K562 (cell line): ENCODE measurements around the gene NR3C1. TPM values are rescaled to one million over a fixed set of nuclear protein-coding genes. Genes with fewer than 3 reads are reported as not detected.

ENCODE experiments used
- ATAC-seq: fragments of 200-7000 bp; cut with Tn5 transposase; 3 replicates; pipeline ENCODE4 v1.9.1; 2020; ENCODE audit warnings: moderate library complexity
- BruUV-seq: library from RNA; stranded (reverse); fragments of 400-500 nt; replicated peaks from 2 replicates; lab custom pipeline; 2021; lab: Mats Ljungman, UMichigan
- CTCF ChIA-PET: fragments of 300-600 bp; formaldehyde crosslinking; extraction: SDS; loops from one replicate; lab custom pipeline; 2021; ENCODE audit warnings: low intra/inter-chr PET ratio; lab: Yijun Ruan, JAX
- POLR2A ChIA-PET: fragments of 300-600, 350-650 bp; sonication (Branson Sonifier 250); formaldehyde crosslinking; extraction: SDS; loops from one replicate; lab custom pipeline; 2021; ENCODE audit warnings: antibody characterized with exemption, inconsistent platforms; lab: Yijun Ruan, JAX
- DNase-seq, 4 experiments: peaks; one replicate each; pipeline versions ENCODE4 v3.0.0 to v3.0.0-alpha.2; 2011 to 2018; ENCODE audit warnings: low spot score in 3 of 4, mixed read lengths in 3 of 4; ENCODE audit errors: extremely low read depth in 1 of 4
- FAIRE-seq: peaks from 2 replicates; lab custom pipeline; 2011; peaks lifted over from hg19 to GRCh38; lab: Jason Lieb, UNC
- H2AFZ ChIP-seq: 2 replicates; pipeline ENCODE4 v1.6.0; 2011; ENCODE audit warnings: low read depth, low read length, control low read depth, inconsistent platforms
- H3K27ac ChIP-seq: fragments of 200-600 bp; 3 replicates; pipeline ENCODE4 v1.8.0; 2011; ENCODE audit warnings: low read depth, mild to moderate bottlenecking, control low read depth, inconsistent platforms, low read length, moderate library complexity, mixed read lengths; ENCODE audit errors: extremely low read depth
- H3K27me3 ChIP-seq, 2 experiments: fragments of 300-600 bp in 1 of 2; 2 replicates in 1 of 2; 3 replicates in 1 of 2; pipeline versions ENCODE4 v1.6.0 to v1.8.0; 2011; ENCODE audit warnings: inconsistent platforms in 2 of 2, low read length in 2 of 2, mild to moderate bottlenecking in 1 of 2, mixed read lengths in 1 of 2, moderate library complexity in 1 of 2; ENCODE audit not compliant: control insufficient read depth in 2 of 2, insufficient read depth in 2 of 2
- H3K36me3 ChIP-seq: fragments of 300-600 bp; 3 replicates; pipeline ENCODE4 v1.8.0; 2011; ENCODE audit warnings: mild to moderate bottlenecking, low read length, inconsistent platforms; ENCODE audit not compliant: control insufficient read depth, insufficient read depth
- H3K4me1 ChIP-seq, 2 experiments: fragments of 200-600 bp in 1 of 2; replicated peaks in 1 of 2; 2 replicates in 1 of 2; 3 replicates in 1 of 2; pipeline versions ENCODE4 v1.5.1 to v1.8.0; 2011; ENCODE audit warnings: inconsistent platforms in 2 of 2, low read length in 2 of 2, mild to moderate bottlenecking in 1 of 2, mixed read lengths in 1 of 2, moderate library complexity in 1 of 2; ENCODE audit not compliant: control insufficient read depth in 2 of 2, insufficient read depth in 2 of 2
- H3K4me2 ChIP-seq: 2 replicates; pipeline ENCODE4 v1.6.1; 2011; ENCODE audit warnings: low read length, control low read depth, inconsistent platforms, mixed read lengths; ENCODE audit not compliant: insufficient read depth
- H3K4me3 ChIP-seq: fragments of 200-600 bp; sonication (generic), shearing (Covaris generic); 2 replicates; pipeline ENCODE4 v1.5.1; 2016; ENCODE audit warnings: control low read depth, inconsistent platforms
- H3K79me2 ChIP-seq: fragments of 200-600 bp; 3 replicates; pipeline ENCODE4 v1.8.0; 2011; ENCODE audit warnings: low read length, inconsistent platforms; ENCODE audit not compliant: control insufficient read depth, insufficient read depth
- H3K9ac ChIP-seq, 2 experiments: 2 replicates each; pipeline versions ENCODE4 v1.6.0 to v1.6.1; 2011; ENCODE audit warnings: low read depth in 2 of 2, low read length in 2 of 2, control low read depth in 1 of 2, inconsistent platforms in 1 of 2, mild to moderate bottlenecking in 1 of 2, mixed read lengths in 1 of 2; ENCODE audit not compliant: insufficient read depth in 1 of 2
- H3K9me1 ChIP-seq: one replicate; pipeline ENCODE4 v1.6.0; 2011; ENCODE audit warnings: inconsistent platforms, mild to moderate bottlenecking, low read length, moderate library complexity; ENCODE audit not compliant: control insufficient read depth, insufficient read depth
- H3K9me3 ChIP-seq: replicated peaks from 2 replicates; pipeline ENCODE4 v1.5.1; 2011; ENCODE audit warnings: low read depth, low read length, inconsistent platforms; ENCODE audit not compliant: control insufficient read depth, insufficient read depth
- H4K20me1 ChIP-seq: replicated peaks from 2 replicates; pipeline ENCODE4 v1.6.1; 2011; ENCODE audit warnings: low read length, inconsistent platforms, mixed read lengths; ENCODE audit not compliant: control insufficient read depth, insufficient read depth
- CCAR2 ChIP-seq: fragments of 200-400 bp; formaldehyde crosslinking; IDR thresholded peaks from 2 replicates; pipeline ENCODE4 v1.6.1; 2017; ENCODE audit warnings: mild to moderate bottlenecking, low read depth, low read length
- CHCHD3 ChIP-seq: fragments of 250-450 bp; sonication (Bioruptor Pico); IDR thresholded peaks from 2 replicates; pipeline ENCODE4 v2.1.2; 2022; ENCODE audit warnings: mild to moderate bottlenecking
- EHMT2 ChIP-seq: fragments of 450-650 bp; IDR thresholded peaks from 2 replicates; pipeline ENCODE4 v1.6.1; 2018; ENCODE audit warnings: antibody characterized with exemption
- ELF2 ChIP-seq: fragments of 250-450 bp; sonication (Bioruptor Pico); IDR thresholded peaks from 2 replicates; pipeline ENCODE4 v1.5.0; 2021; ENCODE audit warnings: mild to moderate bottlenecking
- GATA2 ChIP-seq: sonication (generic); formaldehyde crosslinking; IDR thresholded peaks from 2 replicates; pipeline ENCODE4 v1.4.0; 2020; ENCODE audit warnings: mild to moderate bottlenecking, missing genetic modification reagents
- ZBTB1 ChIP-seq: sonication (generic); formaldehyde crosslinking; IDR thresholded peaks from 2 replicates; pipeline ENCODE4 v1.8.1; 2023; ENCODE audit warnings: missing genetic modification reagents, low read depth, mild to moderate bottlenecking, borderline replicate concordance
- ZBTB7A ChIP-seq: IDR thresholded peaks from 2 replicates; pipeline ENCODE4 v1.6.1; 2011; ENCODE audit warnings: low read depth, mild to moderate bottlenecking, low read length, moderate library complexity, borderline replicate concordance; ENCODE audit not compliant: control insufficient read depth
- ZNF318 ChIP-seq, 2 experiments: fragments of 450-650 bp; IDR thresholded peaks; 2 replicates each; pipeline ENCODE4 v1.6.1; 2016; ENCODE audit warnings: mild to moderate bottlenecking in 2 of 2, borderline replicate concordance in 1 of 2, low read depth in 1 of 2, moderate library complexity in 1 of 2
- WGBS: fragments of 100-300 bp; shearing (Covaris generic); methylation state at CpG from one replicate; pipeline ENCODE4 v1.1.6; 2016; ENCODE audit warnings: low coverage, mixed read lengths; ENCODE audit not compliant: insufficient coverage; ENCODE audit errors: missing lambda C conversion rate; 5-methylcytosine and 5-hydroxymethylcytosine counted together
- in situ Hi-C: fragments of 300-500 bp; cut with MboI; formaldehyde crosslinking; loops from 4 replicates; pipeline ENCODE4 v1.15.0; 2018; ENCODE audit warnings: inconsistent platforms, mixed read lengths
- intact Hi-C: fragments of 100-400 bp; cut with micrococcal nuclease; formaldehyde crosslinking; loops from 2 replicates; pipeline ENCODE4 v1.14.2; 2022
- polyA plus RNA-seq, 8 experiments: library from polyadenylated mRNA; depleted of rRNA in 4 of 8; stranded (reverse) in 5 of 8; unstranded in 3 of 8; fragments of >200 nt; fragmentation: Nextera tagmentation in 2 of 8; fragmentation: Illumina TruSeq in 1 of 8; extraction: Ambion mirVana in 2 of 8; extraction: Trizol in 1 of 8; gene quantifications; 2 replicates each; pipeline versions ENCODE4 v1.2.1 to v1.2.3, GENCODE V29; 2011 to 2014; ENCODE audit warnings: inconsistent platforms in 1 of 8, missing spikeins in 1 of 8
- total RNA-seq, 7 experiments: library from RNA; depleted of rRNA in 6 of 7; stranded (reverse); fragments of >200 nt in 6 of 7; fragmentation: Illumina TruSeq in 2 of 7; extraction: Trizol in 2 of 7; gene quantifications; 2 replicates each; pipeline versions ENCODE4 v1.2.1 to v1.2.3, GENCODE V29; 2011 to 2021; ENCODE audit warnings: low replicate concordance in 1 of 7

Gene NR3C1
- total and polyA plus RNA-seq, 9 of the 15 experiments (the other 6 are each of a cell fraction or from before 2014, with no cell fraction given), result 8.2 to 36.0 (median 15.0) TPM

GRCh38 chr5:143390941-143391340 lies 12.5 kb downstream of the NR3C1 start:
- no peak overlapping the region for H3K9ac ChIP-seq
- no peaks in the 10 kb centered on the region for H3K9me1 ChIP-seq
- H3K79me2 ChIP-seq, result peaks cover 97% of the 10 kb centered on the region
- DNase-seq (no peak), FAIRE-seq (no peak), ATAC-seq (no peak)
- H3K27ac ChIP-seq, result no peak overlapping the region
- no peaks in the 10 kb centered on the region for H3K4me1 ChIP-seq
- BruUV-seq, result no TSS peak
- in situ Hi-C loops (no loop called here), intact Hi-C loops (no loop called here)
- no peaks in the 10 kb centered on the region for H3K27me3 ChIP-seq
- POLR2A ChIA-PET, result interaction anchor here (1.1 to 1.2 kb wide), 2 partner anchors 10 to 12 kb away, joined by 3 read pairs; partner anchors contain the start of gene NR3C1
- 94% methylated on average over 2 of the region's 2 CpGs for WGBS
- peaks cover under 1% of the 10 kb centered on the region for H3K9me3 ChIP-seq
- H3K4me2 ChIP-seq, result no peak overlapping the region
- CTCF ChIA-PET, result interaction anchor here (0.8 kb wide), 1 partner anchor 1571 kb away, joined by 4 read pairs; no protein-coding TSS in a partner anchor
- H3K36me3 ChIP-seq, result peaks cover 5% of the 10 kb centered on the region; the same call in 1 of the 3 replicates
- no peak overlapping the region for H2AFZ ChIP-seq
- no peak overlapping the region for H3K4me3 ChIP-seq
- H4K20me1 ChIP-seq, result no peaks in the 10 kb centered on the region; the same call in 1 of the 2 replicates
- TF ChIP-seq EHMT2, result no peak
- no peak for TF ChIP-seq CHCHD3 (CRISPR knock-in tag)
- no peak for TF ChIP-seq ELF2 (CRISPR knock-in tag)
- no peak for TF ChIP-seq GATA2 (CRISPR knock-in tag)
- no peak for TF ChIP-seq ZBTB7A
- no peak for TF ChIP-seq ZNF318 (IDR thresholded peaks at IDR 0.05; ENCODE audit: borderline replicate concordance in 1 of 2, low read depth in 1 of 2)
- no peak for TF ChIP-seq ZBTB1 (CRISPR knock-in tag)
- TF ChIP-seq CCAR2, result no peak
